KMS-11 (cell line): Measurements from ENCODE around the gene HP.

Experiments used
- H2AFZ ChIP-seq: fragments of 200-600 bp; sonication (generic); 2 replicates; pipeline ENCODE4 v1.6.1; 2016; ENCODE audit warnings: antibody characterized with exemption, mixed run types, low read depth
- H3K27ac ChIP-seq: fragments of 200-600 bp; sonication (generic); 2 replicates; pipeline ENCODE4 v1.6.1; 2016; ENCODE audit warnings: mild to moderate bottlenecking, mixed run types
- H3K27me3 ChIP-seq: fragments of 200-600 bp; sonication (generic); 2 replicates; pipeline ENCODE4 v1.6.1; 2017; ENCODE audit warnings: mild to moderate bottlenecking, low read depth, mixed run types, moderate library complexity; ENCODE audit not compliant: insufficient read depth
- H3K36me3 ChIP-seq: fragments of 200-600 bp; sonication (generic); 2 replicates; pipeline ENCODE4 v1.6.1; 2017; ENCODE audit warnings: mild to moderate bottlenecking, mixed run types; ENCODE audit not compliant: insufficient read depth
- H3K4me1 ChIP-seq: fragments of 200-600 bp; sonication (generic); 2 replicates; pipeline ENCODE4 v1.6.1; 2016; ENCODE audit warnings: mild to moderate bottlenecking, low read depth, mixed run types; ENCODE audit not compliant: poor library complexity, severe bottlenecking
- H3K4me2 ChIP-seq: fragments of 200-600 bp; sonication (generic); 2 replicates; pipeline ENCODE4 v1.7.0; 2016; ENCODE audit warnings: mild to moderate bottlenecking, mixed run types
- H3K4me3 ChIP-seq: fragments of 200-600 bp; sonication (generic); IDR thresholded peaks from 2 replicates; pipeline ENCODE4 v1.6.1; 2017; ENCODE audit warnings: low read depth, low read length, mixed read lengths; ENCODE audit not compliant: insufficient read depth
- H3K79me2 ChIP-seq: fragments of 200-600 bp; sonication (generic); 2 replicates; pipeline ENCODE4 v1.6.1; 2016; ENCODE audit warnings: low read depth, mixed run types; ENCODE audit not compliant: insufficient read depth
- H3K9ac ChIP-seq: fragments of 200-600 bp; sonication (generic); 2 replicates; pipeline ENCODE4 v1.6.1; 2016; ENCODE audit warnings: mild to moderate bottlenecking, mixed run types
- H4K20me1 ChIP-seq: fragments of 200-600 bp; sonication (generic); 2 replicates; pipeline ENCODE4 v1.6.1; 2016; ENCODE audit warnings: mild to moderate bottlenecking, mixed run types; ENCODE audit not compliant: insufficient read depth
- TF ChIP-seq, protein P1 (sequence below): fragments of 200-600 bp; sonication (generic); conservative IDR thresholded peaks from 2 replicates; pipeline ENCODE4 v1.6.1; 2017; ENCODE audit warnings: low read depth, mild to moderate bottlenecking, antibody characterized with exemption, low read length, moderate library complexity, mixed read lengths

The HP gene

DNA sequence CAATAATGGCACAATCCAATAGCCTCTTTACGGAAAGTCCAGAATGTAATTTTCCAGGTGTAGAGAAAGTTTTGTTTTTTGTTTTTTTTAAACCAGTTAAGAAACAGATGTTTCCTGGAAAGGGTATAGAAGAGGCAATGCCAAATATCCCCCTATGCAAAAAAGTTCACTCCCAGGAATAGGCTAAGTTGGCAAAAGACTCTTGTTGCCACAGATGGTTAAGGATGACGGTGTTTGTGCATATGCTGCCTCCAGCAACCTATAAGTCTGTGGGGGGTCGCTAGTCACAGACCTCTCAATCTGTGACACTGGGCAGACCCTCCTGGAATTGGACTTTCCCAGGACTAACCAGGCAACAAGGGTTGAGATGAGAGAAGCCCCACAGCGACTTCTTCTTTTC, 20.9 kb upstream of the HP start:
- H3K9ac ChIP-seq, result no peak overlapping the region
- H2AFZ ChIP-seq, result no peak overlapping the region
- H3K27ac ChIP-seq, result no peak overlapping the region
- no peaks in the 10 kb centered on the region for H4K20me1 ChIP-seq
- H3K79me2 ChIP-seq, result no peaks in the 10 kb centered on the region
- TF ChIP-seq, protein P1, sequence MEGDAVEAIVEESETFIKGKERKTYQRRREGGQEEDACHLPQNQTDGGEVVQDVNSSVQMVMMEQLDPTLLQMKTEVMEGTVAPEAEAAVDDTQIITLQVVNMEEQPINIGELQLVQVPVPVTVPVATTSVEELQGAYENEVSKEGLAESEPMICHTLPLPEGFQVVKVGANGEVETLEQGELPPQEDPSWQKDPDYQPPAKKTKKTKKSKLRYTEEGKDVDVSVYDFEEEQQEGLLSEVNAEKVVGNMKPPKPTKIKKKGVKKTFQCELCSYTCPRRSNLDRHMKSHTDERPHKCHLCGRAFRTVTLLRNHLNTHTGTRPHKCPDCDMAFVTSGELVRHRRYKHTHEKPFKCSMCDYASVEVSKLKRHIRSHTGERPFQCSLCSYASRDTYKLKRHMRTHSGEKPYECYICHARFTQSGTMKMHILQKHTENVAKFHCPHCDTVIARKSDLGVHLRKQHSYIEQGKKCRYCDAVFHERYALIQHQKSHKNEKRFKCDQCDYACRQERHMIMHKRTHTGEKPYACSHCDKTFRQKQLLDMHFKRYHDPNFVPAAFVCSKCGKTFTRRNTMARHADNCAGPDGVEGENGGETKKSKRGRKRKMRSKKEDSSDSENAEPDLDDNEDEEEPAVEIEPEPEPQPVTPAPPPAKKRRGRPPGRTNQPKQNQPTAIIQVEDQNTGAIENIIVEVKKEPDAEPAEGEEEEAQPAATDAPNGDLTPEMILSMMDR, result no peak
- no peaks in the 10 kb centered on the region for H3K36me3 ChIP-seq
- no peaks in the 10 kb centered on the region for H3K27me3 ChIP-seq
- H3K4me3 ChIP-seq, result no peak overlapping the region
- no peak overlapping the region for H3K4me2 ChIP-seq
- H3K4me1 ChIP-seq, result no peaks in the 10 kb centered on the region

- Histone ChIP-seq H3K4me2 (no peak overlapping the region), H3K79me2 (no peaks in the 10 kb centered on the region), H3K27me3 (no peaks in the 10 kb centered on the region), H3K27ac (no peak overlapping the region), H2AFZ (no peak overlapping the region), H4K20me1 (no peaks in the 10 kb centered on the region), H3K9ac (no peak overlapping the region), H3K4me1 (no peaks in the 10 kb centered on the region), H3K36me3 (no peaks in the 10 kb centered on the region), H3K4me3 (no peak overlapping the region)
- TF ChIP-seq, protein P1, result no peak
These were observed 18.2 kb upstream of the HP start for GRCh38 chr16:72036098-72036497.

GRCh38 chr16:72042157-72042660, 12.1 kb upstream of the HP start:
- no peaks in the 10 kb centered on the region for H3K36me3 ChIP-seq
- no peak overlapping the region for H3K9ac ChIP-seq
- H3K27ac ChIP-seq, result no peak overlapping the region
- H2AFZ ChIP-seq, result no peak overlapping the region
- no peaks in the 10 kb centered on the region for H3K27me3 ChIP-seq
- TF ChIP-seq, protein P1, result no peak
- H3K4me1 ChIP-seq, result no peaks in the 10 kb centered on the region
- H4K20me1 ChIP-seq, result no peaks in the 10 kb centered on the region
- no peak overlapping the region for H3K4me3 ChIP-seq
- no peak overlapping the region for H3K4me2 ChIP-seq
- H3K79me2 ChIP-seq, result no peaks in the 10 kb centered on the region

DNA sequence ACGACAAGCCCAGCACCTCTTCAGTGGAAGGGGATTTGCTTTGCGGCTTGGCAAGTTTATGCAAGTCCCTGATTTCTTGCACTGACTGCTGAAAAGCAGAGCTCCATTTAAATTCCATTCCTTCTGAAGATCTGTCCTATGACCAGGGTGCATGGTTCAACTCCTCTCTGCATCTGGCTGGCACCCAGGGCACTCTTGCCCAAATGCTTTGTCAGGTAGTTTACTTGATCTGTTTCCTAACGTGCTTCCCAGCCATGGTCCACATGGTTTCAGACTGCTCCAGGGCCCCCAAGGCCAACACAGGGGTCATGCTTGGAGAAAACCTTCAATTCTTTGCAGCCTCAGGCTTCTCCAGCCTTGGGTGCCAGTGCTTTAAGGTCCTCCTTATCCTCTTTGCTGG, 11.2 kb upstream of the HP start:
- Histone ChIP-seq H4K20me1 (no peaks in the 10 kb centered on the region), H3K79me2 (no peaks in the 10 kb centered on the region), H3K27me3 (no peaks in the 10 kb centered on the region), H2AFZ (no peak overlapping the region), H3K36me3 (no peaks in the 10 kb centered on the region), H3K4me2 (no peak overlapping the region), H3K4me1 (no peaks in the 10 kb centered on the region), H3K9ac (no peak overlapping the region), H3K4me3 (no peak overlapping the region), H3K27ac (no peak overlapping the region)
- TF ChIP-seq, protein P1, result no peak
